HEK293 (cell line): ENCODE data around the gene ATRNL1.

Source experiments
- CTCF ChIA-PET: fragments of 350-600 bp; formaldehyde crosslinking; extraction: SDS; loops from one replicate; lab custom pipeline; 2021; ENCODE audit warnings: antibody characterized with exemption; lab: Yijun Ruan, JAX
- POLR2A ChIA-PET: fragments of 300-600 bp; formaldehyde crosslinking; extraction: SDS; loops from one replicate; lab custom pipeline; 2020; ENCODE audit warnings: antibody characterized with exemption, inconsistent platforms; lab: Yijun Ruan, JAX
- H3K27ac ChIP-seq: fragments of 200-500 bp; sonication (Bioruptor generic); 2 replicates; pipeline ENCODE4 v1.5.1; 2014; ENCODE audit warnings: low read depth, low read length, control low read depth, inconsistent platforms; ENCODE audit errors: extremely low read depth
- H3K36me3 ChIP-seq, 2 experiments: fragments of 200-500 bp in 1 of 2; sonication (Bioruptor generic) in 1 of 2; 1 replicate in 1 of 2; 2 replicates in 1 of 2; pipeline ENCODE4 v1.5.1; 2014 to 2017; ENCODE audit warnings: inconsistent platforms in 2 of 2, low read length in 2 of 2; ENCODE audit not compliant: control insufficient read depth in 2 of 2, insufficient read depth in 1 of 2
- H3K4me1 ChIP-seq: fragments of 200-500 bp; sonication (Bioruptor generic); 2 replicates; pipeline ENCODE4 v1.5.1; 2014; ENCODE audit warnings: mild to moderate bottlenecking, low read length, inconsistent platforms; ENCODE audit not compliant: control insufficient read depth, insufficient read depth
- H3K4me3 ChIP-seq: 2 replicates; pipeline ENCODE4 v1.5.1; 2011; ENCODE audit warnings: low read depth, mild to moderate bottlenecking, control low read depth, low read length, moderate library complexity
- H3K9me3 ChIP-seq: fragments of 200-500 bp; sonication (Bioruptor generic); 2 replicates; pipeline ENCODE4 v1.5.1; 2014; ENCODE audit warnings: low read depth, low read length, inconsistent platforms; ENCODE audit not compliant: control insufficient read depth, insufficient read depth
- KLF1 ChIP-seq: fragments of 450-650 bp; formaldehyde crosslinking; IDR thresholded peaks from 2 replicates; pipeline ENCODE4 v1.5.1; 2016; ENCODE audit warnings: missing biosample characterization, missing genetic modification characterization
- MYNN ChIP-seq: fragments of 450-650 bp; formaldehyde crosslinking; IDR thresholded peaks from 2 replicates; pipeline ENCODE4 v1.5.1; 2016; ENCODE audit warnings: missing biosample characterization, missing genetic modification characterization, borderline replicate concordance
- RBAK ChIP-seq: fragments of 450-650 bp; formaldehyde crosslinking; IDR thresholded peaks from 2 replicates; pipeline ENCODE4 v1.5.1; 2016; ENCODE audit warnings: missing biosample characterization, missing genetic modification characterization
- TRIM28 ChIP-seq: IDR thresholded peaks from 2 replicates; pipeline ENCODE4 v1.6.1; 2011; ENCODE audit warnings: low read length, control low read depth, borderline replicate concordance
- ZBTB17 ChIP-seq: fragments of 450-650 bp; formaldehyde crosslinking; IDR thresholded peaks from 2 replicates; pipeline ENCODE4 v1.5.1; 2016; ENCODE audit warnings: missing biosample characterization, missing genetic modification characterization
- ZBTB7A ChIP-seq: fragments of 450-650 bp; formaldehyde crosslinking; IDR thresholded peaks from 2 replicates; pipeline ENCODE4 v1.5.1; 2016; ENCODE audit warnings: low read depth, missing biosample characterization, missing genetic modification characterization
- ZBTB8A ChIP-seq: fragments of 450-650 bp; formaldehyde crosslinking; IDR thresholded peaks from 2 replicates; pipeline ENCODE4 v1.5.1; 2016; ENCODE audit warnings: missing biosample characterization, missing genetic modification characterization
- ZFP3 ChIP-seq: fragments of 450-650 bp; formaldehyde crosslinking; IDR thresholded peaks from 2 replicates; pipeline ENCODE4 v1.5.1; 2016; ENCODE audit warnings: low read depth, missing biosample characterization, missing genetic modification characterization
- ZFP41 ChIP-seq: fragments of 450-650 bp; formaldehyde crosslinking; IDR thresholded peaks from 2 replicates; pipeline ENCODE4 v1.5.1; 2016; ENCODE audit warnings: missing biosample characterization, missing genetic modification characterization, borderline replicate concordance
- ZNF138 ChIP-seq: fragments of 450-650 bp; formaldehyde crosslinking; IDR thresholded peaks from 2 replicates; pipeline ENCODE4 v1.5.1; 2016; ENCODE audit warnings: missing biosample characterization, missing genetic modification characterization, borderline replicate concordance
- ZNF140 ChIP-seq: fragments of 450-650 bp; formaldehyde crosslinking; IDR thresholded peaks from 2 replicates; pipeline ENCODE4 v1.5.1; 2016; ENCODE audit warnings: missing biosample characterization, missing genetic modification characterization
- ZNF184 ChIP-seq: fragments of 450-650 bp; IDR thresholded peaks from 2 replicates; pipeline ENCODE4 v1.5.1; 2018; ENCODE audit warnings: missing biosample characterization, mild to moderate bottlenecking, missing genetic modification characterization
- ZNF24 ChIP-seq: fragments of 450-650 bp; formaldehyde crosslinking; IDR thresholded peaks from 2 replicates; pipeline ENCODE4 v1.5.1; 2016; ENCODE audit warnings: missing biosample characterization, missing genetic modification characterization
- ZNF423 ChIP-seq: fragments of 450-650 bp; formaldehyde crosslinking; IDR thresholded peaks from 2 replicates; pipeline ENCODE4 v1.5.1; 2016; ENCODE audit warnings: missing biosample characterization, missing genetic modification characterization
- ZNF747 ChIP-seq: fragments of 450-650 bp; formaldehyde crosslinking; IDR thresholded peaks from 2 replicates; pipeline ENCODE4 v1.5.1; 2016; ENCODE audit warnings: missing biosample characterization, missing genetic modification characterization
- ZNF791 ChIP-seq: fragments of 450-650 bp; formaldehyde crosslinking; IDR thresholded peaks from 2 replicates; pipeline ENCODE4 v1.5.1; 2016; ENCODE audit warnings: missing biosample characterization, missing genetic modification characterization
- ZNF843 ChIP-seq: fragments of 450-650 bp; formaldehyde crosslinking; IDR thresholded peaks from 2 replicates; pipeline ENCODE4 v1.5.1; 2016; ENCODE audit warnings: missing biosample characterization, missing genetic modification characterization
- ZXDB ChIP-seq: fragments of 450-650 bp; formaldehyde crosslinking; IDR thresholded peaks from 2 replicates; pipeline ENCODE4 v1.5.1; 2016; ENCODE audit warnings: missing biosample characterization, missing genetic modification characterization
- TF ChIP-seq, protein P1 (sequence below): fragments of 450-650 bp; formaldehyde crosslinking; IDR thresholded peaks from 2 replicates; pipeline ENCODE4 v1.5.1; 2016; ENCODE audit warnings: missing biosample characterization, missing genetic modification characterization, borderline replicate concordance
- TF ChIP-seq, protein P2 (sequence below): fragments of 450-650 bp; formaldehyde crosslinking; IDR thresholded peaks from 2 replicates; pipeline ENCODE4 v1.5.1; 2016; ENCODE audit warnings: missing biosample characterization, missing genetic modification characterization
- TF ChIP-seq, protein P3 (sequence below): fragments of 450-650 bp; formaldehyde crosslinking; IDR thresholded peaks from 2 replicates; pipeline ENCODE4 v1.5.1; 2016; ENCODE audit warnings: missing biosample characterization, missing genetic modification characterization
- TF ChIP-seq, protein P4 (sequence below): fragments of 450-650 bp; formaldehyde crosslinking; IDR thresholded peaks from 2 replicates; pipeline ENCODE4 v1.5.1; 2016; ENCODE audit warnings: missing biosample characterization, missing genetic modification characterization
- TF ChIP-seq, protein P5 (sequence below): fragments of 450-650 bp; formaldehyde crosslinking; IDR thresholded peaks from 2 replicates; pipeline ENCODE4; 2016; ENCODE audit warnings: missing biosample characterization, missing genetic modification characterization

The ATRNL1 gene

DNA sequence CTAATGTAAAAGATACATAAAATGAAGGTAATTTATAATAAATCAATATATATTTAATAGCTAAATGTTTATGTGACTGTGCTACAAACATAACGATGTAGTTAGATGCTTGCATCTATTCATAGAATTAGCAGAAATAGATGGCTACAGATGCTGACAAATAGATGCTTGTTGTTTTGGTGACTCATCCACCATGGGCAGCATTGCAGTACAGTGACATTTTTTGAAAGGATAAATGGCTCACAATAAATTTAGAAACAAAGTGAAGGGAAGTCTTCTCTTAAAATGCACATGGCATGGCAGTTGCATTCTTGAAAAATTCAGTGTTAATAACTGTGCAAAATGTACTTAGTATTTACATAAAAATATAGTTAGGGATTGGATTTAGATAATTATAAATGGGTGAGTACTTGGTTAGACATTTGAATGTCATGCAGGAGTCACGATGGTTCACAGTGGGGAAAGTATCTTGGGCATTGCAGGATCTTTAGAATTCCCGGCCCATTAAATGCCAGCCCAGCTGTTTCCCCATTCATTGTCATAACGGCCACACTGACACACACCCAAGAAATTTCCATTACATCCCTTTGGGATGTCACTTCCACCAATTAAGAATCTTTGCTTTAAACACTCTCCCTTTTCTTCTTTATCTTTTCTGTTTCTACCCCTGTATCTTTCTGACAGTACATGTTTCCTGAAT, 564.1 kb downstream of the ATRNL1 start (continued):
- TF ChIP-seq, protein P1, sequence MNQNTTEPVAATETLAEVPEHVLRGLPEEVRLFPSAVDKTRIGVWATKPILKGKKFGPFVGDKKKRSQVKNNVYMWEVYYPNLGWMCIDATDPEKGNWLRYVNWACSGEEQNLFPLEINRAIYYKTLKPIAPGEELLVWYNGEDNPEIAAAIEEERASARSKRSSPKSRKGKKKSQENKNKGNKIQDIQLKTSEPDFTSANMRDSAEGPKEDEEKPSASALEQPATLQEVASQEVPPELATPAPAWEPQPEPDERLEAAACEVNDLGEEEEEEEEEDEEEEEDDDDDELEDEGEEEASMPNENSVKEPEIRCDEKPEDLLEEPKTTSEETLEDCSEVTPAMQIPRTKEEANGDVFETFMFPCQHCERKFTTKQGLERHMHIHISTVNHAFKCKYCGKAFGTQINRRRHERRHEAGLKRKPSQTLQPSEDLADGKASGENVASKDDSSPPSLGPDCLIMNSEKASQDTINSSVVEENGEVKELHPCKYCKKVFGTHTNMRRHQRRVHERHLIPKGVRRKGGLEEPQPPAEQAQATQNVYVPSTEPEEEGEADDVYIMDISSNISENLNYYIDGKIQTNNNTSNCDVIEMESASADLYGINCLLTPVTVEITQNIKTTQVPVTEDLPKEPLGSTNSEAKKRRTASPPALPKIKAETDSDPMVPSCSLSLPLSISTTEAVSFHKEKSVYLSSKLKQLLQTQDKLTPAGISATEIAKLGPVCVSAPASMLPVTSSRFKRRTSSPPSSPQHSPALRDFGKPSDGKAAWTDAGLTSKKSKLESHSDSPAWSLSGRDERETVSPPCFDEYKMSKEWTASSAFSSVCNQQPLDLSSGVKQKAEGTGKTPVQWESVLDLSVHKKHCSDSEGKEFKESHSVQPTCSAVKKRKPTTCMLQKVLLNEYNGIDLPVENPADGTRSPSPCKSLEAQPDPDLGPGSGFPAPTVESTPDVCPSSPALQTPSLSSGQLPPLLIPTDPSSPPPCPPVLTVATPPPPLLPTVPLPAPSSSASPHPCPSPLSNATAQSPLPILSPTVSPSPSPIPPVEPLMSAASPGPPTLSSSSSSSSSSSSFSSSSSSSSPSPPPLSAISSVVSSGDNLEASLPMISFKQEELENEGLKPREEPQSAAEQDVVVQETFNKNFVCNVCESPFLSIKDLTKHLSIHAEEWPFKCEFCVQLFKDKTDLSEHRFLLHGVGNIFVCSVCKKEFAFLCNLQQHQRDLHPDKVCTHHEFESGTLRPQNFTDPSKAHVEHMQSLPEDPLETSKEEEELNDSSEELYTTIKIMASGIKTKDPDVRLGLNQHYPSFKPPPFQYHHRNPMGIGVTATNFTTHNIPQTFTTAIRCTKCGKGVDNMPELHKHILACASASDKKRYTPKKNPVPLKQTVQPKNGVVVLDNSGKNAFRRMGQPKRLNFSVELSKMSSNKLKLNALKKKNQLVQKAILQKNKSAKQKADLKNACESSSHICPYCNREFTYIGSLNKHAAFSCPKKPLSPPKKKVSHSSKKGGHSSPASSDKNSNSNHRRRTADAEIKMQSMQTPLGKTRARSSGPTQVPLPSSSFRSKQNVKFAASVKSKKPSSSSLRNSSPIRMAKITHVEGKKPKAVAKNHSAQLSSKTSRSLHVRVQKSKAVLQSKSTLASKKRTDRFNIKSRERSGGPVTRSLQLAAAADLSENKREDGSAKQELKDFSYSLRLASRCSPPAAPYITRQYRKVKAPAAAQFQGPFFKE (tag by site-specific recombination): no peak
- TF ChIP-seq RBAK (tag by site-specific recombination) (no peak), ZNF138 (no peak), TRIM28 (no peak)
- TF ChIP-seq, protein P2, sequence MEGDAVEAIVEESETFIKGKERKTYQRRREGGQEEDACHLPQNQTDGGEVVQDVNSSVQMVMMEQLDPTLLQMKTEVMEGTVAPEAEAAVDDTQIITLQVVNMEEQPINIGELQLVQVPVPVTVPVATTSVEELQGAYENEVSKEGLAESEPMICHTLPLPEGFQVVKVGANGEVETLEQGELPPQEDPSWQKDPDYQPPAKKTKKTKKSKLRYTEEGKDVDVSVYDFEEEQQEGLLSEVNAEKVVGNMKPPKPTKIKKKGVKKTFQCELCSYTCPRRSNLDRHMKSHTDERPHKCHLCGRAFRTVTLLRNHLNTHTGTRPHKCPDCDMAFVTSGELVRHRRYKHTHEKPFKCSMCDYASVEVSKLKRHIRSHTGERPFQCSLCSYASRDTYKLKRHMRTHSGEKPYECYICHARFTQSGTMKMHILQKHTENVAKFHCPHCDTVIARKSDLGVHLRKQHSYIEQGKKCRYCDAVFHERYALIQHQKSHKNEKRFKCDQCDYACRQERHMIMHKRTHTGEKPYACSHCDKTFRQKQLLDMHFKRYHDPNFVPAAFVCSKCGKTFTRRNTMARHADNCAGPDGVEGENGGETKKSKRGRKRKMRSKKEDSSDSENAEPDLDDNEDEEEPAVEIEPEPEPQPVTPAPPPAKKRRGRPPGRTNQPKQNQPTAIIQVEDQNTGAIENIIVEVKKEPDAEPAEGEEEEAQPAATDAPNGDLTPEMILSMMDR (tag by site-specific recombination): no peak
- TF ChIP-seq, protein P3, sequence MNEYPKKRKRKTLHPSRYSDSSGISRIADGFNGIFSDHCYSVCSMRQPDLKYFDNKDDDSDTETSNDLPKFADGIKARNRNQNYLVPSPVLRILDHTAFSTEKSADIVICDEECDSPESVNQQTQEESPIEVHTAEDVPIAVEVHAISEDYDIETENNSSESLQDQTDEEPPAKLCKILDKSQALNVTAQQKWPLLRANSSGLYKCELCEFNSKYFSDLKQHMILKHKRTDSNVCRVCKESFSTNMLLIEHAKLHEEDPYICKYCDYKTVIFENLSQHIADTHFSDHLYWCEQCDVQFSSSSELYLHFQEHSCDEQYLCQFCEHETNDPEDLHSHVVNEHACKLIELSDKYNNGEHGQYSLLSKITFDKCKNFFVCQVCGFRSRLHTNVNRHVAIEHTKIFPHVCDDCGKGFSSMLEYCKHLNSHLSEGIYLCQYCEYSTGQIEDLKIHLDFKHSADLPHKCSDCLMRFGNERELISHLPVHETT: no peak

DNA sequence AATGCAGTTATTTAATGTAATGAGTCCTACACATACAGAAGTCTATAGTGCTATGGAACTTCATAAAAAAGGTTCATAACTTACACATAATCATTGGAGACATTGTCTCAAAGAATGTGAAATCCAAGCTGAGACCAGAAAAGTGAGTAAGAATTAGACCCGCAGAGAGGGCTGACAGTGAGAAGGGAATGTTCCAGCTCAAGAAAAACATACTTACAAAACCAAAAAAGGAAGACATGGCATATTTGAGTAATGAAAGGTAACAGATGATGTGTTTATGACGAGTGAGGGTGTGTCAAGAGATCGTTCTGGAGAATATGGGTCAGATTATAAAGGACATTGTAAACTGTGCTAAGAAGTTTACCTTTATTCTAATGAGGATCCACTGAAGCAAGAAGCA, 566.5 kb downstream of the ATRNL1 start:
- H3K4me1 ChIP-seq: no peaks in the 10 kb centered on the region
- H3K9me3 ChIP-seq: no peaks in the 10 kb centered on the region
- ChIA-PET POLR2A (no interaction called here), CTCF (no interaction called here)
- no peak overlapping the region for H3K4me3 ChIP-seq
- TF ChIP-seq MYNN (tag by site-specific recombination): no peak
- no peaks in the 10 kb centered on the region for H3K36me3 ChIP-seq
- no peak overlapping the region for H3K27ac ChIP-seq

DNA sequence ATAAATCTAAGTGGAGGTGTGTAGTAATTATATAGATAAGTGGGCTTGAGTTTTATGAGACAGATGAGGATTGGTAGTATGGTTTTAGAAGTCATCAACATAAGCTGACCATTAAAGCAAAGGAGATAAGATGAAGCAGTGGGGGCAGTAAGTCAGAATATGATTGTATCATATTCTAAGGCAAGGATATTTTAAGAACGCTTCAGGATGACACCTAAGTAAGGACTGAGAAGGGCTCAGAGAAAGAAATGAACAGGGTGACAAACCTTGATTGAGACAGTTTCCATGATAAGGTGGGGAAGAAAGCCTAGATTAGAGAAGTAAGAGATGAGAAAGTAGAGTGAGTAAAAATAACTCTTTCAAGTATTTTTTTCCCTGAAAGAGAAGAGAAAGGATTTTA, 567.2 kb downstream of the ATRNL1 start:
- no peak overlapping the region for H3K4me3 ChIP-seq
- TF ChIP-seq ZBTB8A (tag by site-specific recombination): no peak
- TF ChIP-seq KLF1 (tag by site-specific recombination): no peak
- no peak for TF ChIP-seq ZNF423
- no peak for TF ChIP-seq ZNF843 (tag by site-specific recombination)
- TF ChIP-seq ZNF184 (tag by site-specific recombination): no peak
- TF ChIP-seq, protein P4, sequence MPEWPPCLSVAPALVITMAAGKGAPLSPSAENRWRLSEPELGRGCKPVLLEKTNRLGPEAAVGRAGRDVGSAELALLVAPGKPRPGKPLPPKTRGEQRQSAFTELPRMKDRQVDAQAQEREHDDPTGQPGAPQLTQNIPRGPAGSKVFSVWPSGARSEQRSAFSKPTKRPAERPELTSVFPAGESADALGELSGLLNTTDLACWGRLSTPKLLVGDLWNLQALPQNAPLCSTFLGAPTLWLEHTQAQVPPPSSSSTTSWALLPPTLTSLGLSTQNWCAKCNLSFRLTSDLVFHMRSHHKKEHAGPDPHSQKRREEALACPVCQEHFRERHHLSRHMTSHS (tag by site-specific recombination): no peak
- no peak for TF ChIP-seq ZNF747 (tag by site-specific recombination)
- no peak for TF ChIP-seq TRIM28
- no peak for TF ChIP-seq ZNF140 (tag by site-specific recombination)
- TF ChIP-seq ZXDB (tag by site-specific recombination): no peak
- no peak for TF ChIP-seq ZNF24 (tag by site-specific recombination)
- no peak for TF ChIP-seq ZFP41 (tag by site-specific recombination)
- TF ChIP-seq, protein P5, sequence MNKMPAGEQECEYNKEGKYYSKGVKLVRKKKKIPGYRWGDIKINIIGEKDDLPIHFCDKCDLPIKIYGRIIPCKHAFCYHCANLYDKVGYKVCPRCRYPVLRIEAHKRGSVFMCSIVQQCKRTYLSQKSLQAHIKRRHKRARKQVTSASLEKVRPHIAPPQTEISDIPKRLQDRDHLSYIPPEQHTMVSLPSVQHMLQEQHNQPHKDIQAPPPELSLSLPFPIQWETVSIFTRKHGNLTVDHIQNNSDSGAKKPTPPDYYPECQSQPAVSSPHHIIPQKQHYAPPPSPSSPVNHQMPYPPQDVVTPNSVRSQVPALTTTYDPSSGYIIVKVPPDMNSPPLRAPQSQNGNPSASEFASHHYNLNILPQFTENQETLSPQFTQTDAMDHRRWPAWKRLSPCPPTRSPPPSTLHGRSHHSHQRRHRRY (tag by site-specific recombination): no peak
- TF ChIP-seq ZBTB17 (tag by site-specific recombination): no peak
- TF ChIP-seq ZBTB7A (tag by site-specific recombination): no peak
- TF ChIP-seq ZFP3: no peak
- TF ChIP-seq ZNF791 (tag by site-specific recombination): no peak
- CTCF ChIA-PET: no interaction called here

More for the DNA sequence above, 567.2 kb downstream of the ATRNL1 start:
- Histone ChIP-seq H3K4me1 (no peaks in the 10 kb centered on the region), H3K9me3 (no peaks in the 10 kb centered on the region), H3K36me3 (no peaks in the 10 kb centered on the region), H3K27ac (no peak overlapping the region)
- POLR2A ChIA-PET: no interaction called here
